K562 (cell line): ENCODE results near the gene CAMSAP2. TPM values are rescaled to one million over a fixed set of nuclear protein-coding genes. Genes with fewer than 3 reads are reported as not detected.

Experiments used
- ATAC-seq: fragments of 200-7000 bp; cut with Tn5 transposase; 3 replicates; pipeline ENCODE4 v1.9.1; 2020; ENCODE audit warnings: moderate library complexity
- BruUV-seq: library from RNA; stranded (reverse); fragments of 400-500 nt; replicated peaks from 2 replicates; lab custom pipeline; 2021; lab: Mats Ljungman, UMichigan
- CTCF ChIA-PET: fragments of 300-600 bp; formaldehyde crosslinking; extraction: SDS; loops from one replicate; lab custom pipeline; 2021; ENCODE audit warnings: low intra/inter-chr PET ratio; lab: Yijun Ruan, JAX
- POLR2A ChIA-PET: fragments of 300-600, 350-650 bp; sonication (Branson Sonifier 250); formaldehyde crosslinking; extraction: SDS; loops from one replicate; lab custom pipeline; 2021; ENCODE audit warnings: antibody characterized with exemption, inconsistent platforms; lab: Yijun Ruan, JAX
- DNase-seq, 4 experiments: peaks; one replicate each; pipeline versions ENCODE4 v3.0.0 to v3.0.0-alpha.2; 2011 to 2018; ENCODE audit warnings: low spot score in 3 of 4, mixed read lengths in 3 of 4; ENCODE audit errors: extremely low read depth in 1 of 4
- FAIRE-seq: peaks from 2 replicates; lab custom pipeline; 2011; peaks lifted over from hg19 to GRCh38; lab: Jason Lieb, UNC
- H2AFZ ChIP-seq: 2 replicates; pipeline ENCODE4 v1.6.0; 2011; ENCODE audit warnings: low read depth, low read length, control low read depth, inconsistent platforms
- H3K27ac ChIP-seq: fragments of 200-600 bp; 3 replicates; pipeline ENCODE4 v1.8.0; 2011; ENCODE audit warnings: low read depth, mild to moderate bottlenecking, control low read depth, inconsistent platforms, low read length, moderate library complexity, mixed read lengths; ENCODE audit errors: extremely low read depth
- H3K27me3 ChIP-seq, 2 experiments: fragments of 300-600 bp in 1 of 2; 2 replicates in 1 of 2; 3 replicates in 1 of 2; pipeline versions ENCODE4 v1.6.0 to v1.8.0; 2011; ENCODE audit warnings: inconsistent platforms in 2 of 2, low read length in 2 of 2, mild to moderate bottlenecking in 1 of 2, mixed read lengths in 1 of 2, moderate library complexity in 1 of 2; ENCODE audit not compliant: control insufficient read depth in 2 of 2, insufficient read depth in 2 of 2
- H3K36me3 ChIP-seq: fragments of 300-600 bp; 3 replicates; pipeline ENCODE4 v1.8.0; 2011; ENCODE audit warnings: mild to moderate bottlenecking, low read length, inconsistent platforms; ENCODE audit not compliant: control insufficient read depth, insufficient read depth
- H3K4me1 ChIP-seq, 2 experiments: fragments of 200-600 bp in 1 of 2; replicated peaks in 1 of 2; 2 replicates in 1 of 2; 3 replicates in 1 of 2; pipeline versions ENCODE4 v1.5.1 to v1.8.0; 2011; ENCODE audit warnings: inconsistent platforms in 2 of 2, low read length in 2 of 2, mild to moderate bottlenecking in 1 of 2, mixed read lengths in 1 of 2, moderate library complexity in 1 of 2; ENCODE audit not compliant: control insufficient read depth in 2 of 2, insufficient read depth in 2 of 2
- H3K4me2 ChIP-seq: 2 replicates; pipeline ENCODE4 v1.6.1; 2011; ENCODE audit warnings: low read length, control low read depth, inconsistent platforms, mixed read lengths; ENCODE audit not compliant: insufficient read depth
- H3K4me3 ChIP-seq: fragments of 200-600 bp; sonication (generic), shearing (Covaris generic); 2 replicates; pipeline ENCODE4 v1.5.1; 2016; ENCODE audit warnings: control low read depth, inconsistent platforms
- H3K79me2 ChIP-seq: fragments of 200-600 bp; 3 replicates; pipeline ENCODE4 v1.8.0; 2011; ENCODE audit warnings: low read length, inconsistent platforms; ENCODE audit not compliant: control insufficient read depth, insufficient read depth
- H3K9ac ChIP-seq, 2 experiments: 2 replicates each; pipeline versions ENCODE4 v1.6.0 to v1.6.1; 2011; ENCODE audit warnings: low read depth in 2 of 2, low read length in 2 of 2, control low read depth in 1 of 2, inconsistent platforms in 1 of 2, mild to moderate bottlenecking in 1 of 2, mixed read lengths in 1 of 2; ENCODE audit not compliant: insufficient read depth in 1 of 2
- H3K9me1 ChIP-seq: one replicate; pipeline ENCODE4 v1.6.0; 2011; ENCODE audit warnings: inconsistent platforms, mild to moderate bottlenecking, low read length, moderate library complexity; ENCODE audit not compliant: control insufficient read depth, insufficient read depth
- H3K9me3 ChIP-seq: replicated peaks from 2 replicates; pipeline ENCODE4 v1.5.1; 2011; ENCODE audit warnings: low read depth, low read length, inconsistent platforms; ENCODE audit not compliant: control insufficient read depth, insufficient read depth
- H4K20me1 ChIP-seq: replicated peaks from 2 replicates; pipeline ENCODE4 v1.6.1; 2011; ENCODE audit warnings: low read length, inconsistent platforms, mixed read lengths; ENCODE audit not compliant: control insufficient read depth, insufficient read depth
- BRCA1 ChIP-seq, 2 experiments: fragments of 450-650 bp in 1 of 2; sonication (generic) in 1 of 2; formaldehyde crosslinking in 1 of 2; IDR thresholded peaks; 2 replicates each; pipeline versions ENCODE4 v1.5.0 to v1.6.1; 2017 to 2020; ENCODE audit warnings: mild to moderate bottlenecking in 1 of 2, missing genetic modification reagents in 1 of 2
- CBFB ChIP-seq: sonication (generic); formaldehyde crosslinking; IDR thresholded peaks from 2 replicates; pipeline ENCODE4 v1.4.0; 2020; ENCODE audit warnings: mild to moderate bottlenecking, missing genetic modification reagents
- EHMT2 ChIP-seq: fragments of 450-650 bp; IDR thresholded peaks from 2 replicates; pipeline ENCODE4 v1.6.1; 2018; ENCODE audit warnings: antibody characterized with exemption
- IFI16 ChIP-seq: fragments of 250-450 bp; sonication (Bioruptor Pico); IDR thresholded peaks from 2 replicates; pipeline ENCODE4 v2.1.2; 2022; ENCODE audit warnings: mild to moderate bottlenecking, inconsistent platforms
- NR2C2 ChIP-seq, 2 experiments: fragments of 200-800 bp in 1 of 2; sonication (Bioruptor generic) in 1 of 2; sonication (generic) in 1 of 2; formaldehyde crosslinking in 1 of 2; IDR thresholded peaks; 2 replicates each; pipeline versions ENCODE4 v1.6.1 to v1.8.0; 2016 to 2022; ENCODE audit warnings: mild to moderate bottlenecking in 1 of 2, missing compliant biosample characterization in 1 of 2, missing genetic modification characterization in 1 of 2, missing genetic modification reagents in 1 of 2
- PHB2 ChIP-seq: fragments of 450-650 bp; IDR thresholded peaks from 2 replicates; pipeline ENCODE4 v1.6.1; 2017; ENCODE audit warnings: low read depth
- PTTG1 ChIP-seq: fragments of 450-650 bp; IDR thresholded peaks from 2 replicates; pipeline ENCODE4 v1.6.1; 2016; ENCODE audit warnings: low read depth, mild to moderate bottlenecking, missing genetic modification characterization, missing compliant biosample characterization
- ZNF407 ChIP-seq: fragments of 450-650 bp; IDR thresholded peaks from 2 replicates; pipeline ENCODE4 v1.6.1; 2016; ENCODE audit warnings: low read depth
- WGBS: fragments of 100-300 bp; shearing (Covaris generic); methylation state at CpG from one replicate; pipeline ENCODE4 v1.1.6; 2016; ENCODE audit warnings: low coverage, mixed read lengths; ENCODE audit not compliant: insufficient coverage; ENCODE audit errors: missing lambda C conversion rate; 5-methylcytosine and 5-hydroxymethylcytosine counted together
- in situ Hi-C: fragments of 300-500 bp; cut with MboI; formaldehyde crosslinking; loops from 4 replicates; pipeline ENCODE4 v1.15.0; 2018; ENCODE audit warnings: inconsistent platforms, mixed read lengths
- intact Hi-C: fragments of 100-400 bp; cut with micrococcal nuclease; formaldehyde crosslinking; loops from 2 replicates; pipeline ENCODE4 v1.14.2; 2022
- polyA plus RNA-seq, 8 experiments: library from polyadenylated mRNA; depleted of rRNA in 4 of 8; stranded (reverse) in 5 of 8; unstranded in 3 of 8; fragments of >200 nt; fragmentation: Nextera tagmentation in 2 of 8; fragmentation: Illumina TruSeq in 1 of 8; extraction: Ambion mirVana in 2 of 8; extraction: Trizol in 1 of 8; gene quantifications; 2 replicates each; pipeline versions ENCODE4 v1.2.1 to v1.2.3, GENCODE V29; 2011 to 2014; ENCODE audit warnings: inconsistent platforms in 1 of 8, missing spikeins in 1 of 8
- total RNA-seq, 7 experiments: library from RNA; depleted of rRNA in 6 of 7; stranded (reverse); fragments of >200 nt in 6 of 7; fragmentation: Illumina TruSeq in 2 of 7; extraction: Trizol in 2 of 7; gene quantifications; 2 replicates each; pipeline versions ENCODE4 v1.2.1 to v1.2.3, GENCODE V29; 2011 to 2021; ENCODE audit warnings: low replicate concordance in 1 of 7
- TF ChIP-seq, protein P1 (sequence below): sonication (generic); formaldehyde crosslinking; IDR thresholded peaks from 2 replicates; pipeline ENCODE4 v1.4.0; 2020; ENCODE audit warnings: mild to moderate bottlenecking, missing genetic modification reagents

The CAMSAP2 gene
- total and polyA plus RNA-seq, 9 of the 15 experiments (the other 6 are each of a cell fraction or from before 2014, with no cell fraction given): 1.4 to 7.5 (median 2.7) TPM

- Histone ChIP-seq H2AFZ (no peak overlapping the region), H3K79me2 (no peaks in the 10 kb centered on the region), H3K4me1 (peaks cover 7 to 14% of the 10 kb centered on the region in 2 experiments; a peak in 4 of 5 replicates), H3K4me2 (no peak overlapping the region), H3K9me1 (no peaks in the 10 kb centered on the region), H3K4me3 (no peak overlapping the region), H4K20me1 (peaks cover 16% of the 10 kb centered on the region), H3K9ac (no peak overlapping the region), H3K27ac (no peak overlapping the region), H3K36me3 (no peaks in the 10 kb centered on the region), H3K27me3 (peaks cover 63 to 64% of the 10 kb centered on the region in 2 experiments), H3K9me3 (no peaks in the 10 kb centered on the region)
- intact Hi-C loops: no loop called here
- FAIRE-seq (no peak), DNase-seq (no peak), ATAC-seq (peak; percentile 53; the same call in 2 of the 3 replicates)
- BruUV-seq: no TSS peak
- ChIA-PET POLR2A (interaction anchor here (0.6 to 1.2 kb wide), 4 partner anchors 8 to 27 kb away, joined by 3 to 6 read pairs (median 4); no protein-coding TSS in a partner anchor), CTCF (no interaction called here)
- in situ Hi-C loops: no loop called here
- WGBS: 1% methylated on average over 4 of the region's 7 CpGs
- TF ChIP-seq IFI16 (CRISPR knock-in tag): no peak
- TF ChIP-seq, protein P1, sequence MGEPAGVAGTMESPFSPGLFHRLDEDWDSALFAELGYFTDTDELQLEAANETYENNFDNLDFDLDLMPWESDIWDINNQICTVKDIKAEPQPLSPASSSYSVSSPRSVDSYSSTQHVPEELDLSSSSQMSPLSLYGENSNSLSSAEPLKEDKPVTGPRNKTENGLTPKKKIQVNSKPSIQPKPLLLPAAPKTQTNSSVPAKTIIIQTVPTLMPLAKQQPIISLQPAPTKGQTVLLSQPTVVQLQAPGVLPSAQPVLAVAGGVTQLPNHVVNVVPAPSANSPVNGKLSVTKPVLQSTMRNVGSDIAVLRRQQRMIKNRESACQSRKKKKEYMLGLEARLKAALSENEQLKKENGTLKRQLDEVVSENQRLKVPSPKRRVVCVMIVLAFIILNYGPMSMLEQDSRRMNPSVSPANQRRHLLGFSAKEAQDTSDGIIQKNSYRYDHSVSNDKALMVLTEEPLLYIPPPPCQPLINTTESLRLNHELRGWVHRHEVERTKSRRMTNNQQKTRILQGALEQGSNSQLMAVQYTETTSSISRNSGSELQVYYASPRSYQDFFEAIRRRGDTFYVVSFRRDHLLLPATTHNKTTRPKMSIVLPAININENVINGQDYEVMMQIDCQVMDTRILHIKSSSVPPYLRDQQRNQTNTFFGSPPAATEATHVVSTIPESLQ (CRISPR knock-in tag): no peak
- no peak for TF ChIP-seq EHMT2
- no peak for TF ChIP-seq CBFB (CRISPR knock-in tag)
- no peak for TF ChIP-seq ZNF407
- TF ChIP-seq PTTG1 (tag): no peak
- TF ChIP-seq NR2C2 (CRISPR knock-in tag; IDR thresholded peaks at IDR 0.05): no peak
- TF ChIP-seq NR2C2 (tag; IDR thresholded peaks at IDR 0.05): no peak
- no peak for TF ChIP-seq BRCA1 (IDR thresholded peaks at IDR 0.05)
- TF ChIP-seq BRCA1 (CRISPR knock-in tag; IDR thresholded peaks at IDR 0.05): no peak
- no peak for TF ChIP-seq PHB2
These were observed 149.7 kb downstream of the CAMSAP2 start for GRCh38 chr1:200888349-200888838.
